DOHH2 (cell line): ENCODE data around the gene JARID2.

Source experiments
- CTCF ChIP-seq: fragments of 200-600 bp; sonication (generic); IDR thresholded peaks from one replicate; pipeline ENCODE4 v1.5.1; 2014; ENCODE audit warnings: antibody characterized with exemption, mild to moderate bottlenecking, low read depth, low read length; ENCODE audit not compliant: poor library complexity, severe bottlenecking
- EZH2phosphoT487 ChIP-seq: fragments of 200-600 bp; sonication (generic); IDR thresholded peaks from 2 replicates; pipeline ENCODE4 v1.6.1; 2017; ENCODE audit warnings: borderline replicate concordance, mild to moderate bottlenecking, antibody characterized with exemption, low read length, moderate library complexity, mixed read lengths

GRCh38 chr6:15538106-15538505 lies 292.2 kb downstream of the JARID2 start:
- TF ChIP-seq CTCF (no peak), EZH2phosphoT487 (no peak)
